ENCODE data around the gene FKBP6.
"Not testable (repeated sequence)": the region's sequence is repeated elsewhere in the genome, so short reads cannot be mapped to it uniquely, and the experiment has no call there.

Gene FKBP6

GRCh38 chr7:73324081-73324845 lies 3.7 kb upstream of the FKBP6 start:
- DNase-seq: peak; percentile 49

DNA sequence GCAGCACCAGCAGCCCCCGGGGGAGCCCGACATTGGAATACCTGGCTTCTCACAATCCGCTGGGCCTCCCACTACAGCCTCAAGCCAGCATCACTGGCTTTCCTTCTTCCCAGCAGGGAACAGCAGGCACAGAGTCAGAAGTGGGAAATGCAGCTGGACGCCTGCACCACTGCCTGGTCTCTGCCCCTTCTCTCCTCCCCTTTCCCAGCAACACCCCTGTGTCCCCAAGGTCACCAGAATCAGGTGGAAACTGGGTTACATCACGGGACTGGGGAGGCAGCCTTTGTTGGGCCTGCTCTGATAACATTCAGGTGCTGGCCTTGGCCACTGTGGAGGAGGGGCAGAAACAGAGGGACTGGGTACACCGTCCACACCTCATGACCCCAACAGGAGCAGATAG lies 2.5 kb upstream of the FKBP6 start:
- not testable (repeated sequence) for DNase-seq

DNA sequence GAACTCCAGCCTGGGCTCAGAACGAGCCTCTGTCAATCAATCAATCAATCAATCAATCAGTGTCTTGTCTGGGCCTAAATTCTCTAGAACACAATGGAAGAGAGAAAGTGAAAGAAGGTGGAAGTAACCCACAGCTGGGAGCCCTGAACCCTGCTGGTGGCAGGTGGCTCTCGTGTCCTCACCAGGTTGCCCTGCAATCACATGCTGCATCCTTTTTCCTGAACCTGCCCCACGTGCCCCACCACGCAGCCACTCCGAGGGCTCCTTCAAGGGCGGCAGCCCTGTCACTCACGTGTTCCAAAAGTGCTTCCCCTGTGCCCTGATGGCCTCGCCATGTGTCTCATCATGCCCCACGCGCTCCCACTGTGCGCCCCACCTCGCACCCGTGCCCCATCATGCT lies 512 bp upstream of the FKBP6 start:
- DNase-seq: not testable (repeated sequence)

GRCh38 chr7:73328696-73329095 lies 735 bp downstream of the FKBP6 start:
- no peak for DNase-seq

GRCh38 chr7:73329861-73330581 lies 2.1 kb downstream of the FKBP6 start:
- DNase-seq: no peak

DNA sequence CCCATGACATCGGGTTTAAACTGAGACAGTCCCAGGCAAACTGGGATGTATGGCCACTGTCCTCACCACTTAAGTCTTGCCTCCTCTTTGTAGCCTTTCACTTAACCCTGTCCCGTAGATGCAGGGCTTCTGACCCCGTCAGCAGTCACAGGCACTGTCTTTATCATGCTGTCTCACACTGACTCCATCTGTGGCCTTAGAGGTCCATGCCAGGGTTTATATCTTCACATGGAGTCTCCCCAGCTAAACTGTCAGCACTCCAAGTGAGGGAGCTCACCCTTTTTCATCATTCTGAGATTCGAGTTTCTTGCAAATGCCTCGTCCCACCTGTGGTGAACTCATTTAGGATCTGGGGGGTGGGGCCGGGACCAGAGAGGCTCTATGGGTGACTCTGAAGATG lies 2.8 kb downstream of the FKBP6 start:
- DNase-seq: no peak

- no peak for DNase-seq
Observed at GRCh38 chr7:73332447-73332846, 4.5 kb downstream of the FKBP6 start.

DNA sequence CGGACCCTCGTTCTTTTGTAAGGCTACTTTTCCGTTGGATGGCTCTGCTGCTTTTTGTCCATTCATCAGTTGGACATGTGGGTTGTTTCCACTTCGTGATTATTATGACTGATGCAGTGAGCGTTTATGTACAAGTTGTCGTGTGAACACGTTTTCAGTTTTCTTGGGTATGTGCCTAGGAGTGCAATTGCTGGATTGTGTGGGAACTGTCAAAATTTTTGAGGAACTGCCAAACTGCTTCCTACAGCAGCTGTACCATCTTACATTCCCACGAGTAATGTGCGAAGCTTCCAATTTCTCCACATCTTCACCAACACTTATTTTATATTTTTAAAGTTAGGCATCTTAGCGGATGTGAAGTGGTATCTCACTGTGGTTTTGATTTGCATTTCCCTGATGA lies 10.4 kb downstream of the FKBP6 start:
- no peak for DNase-seq

GRCh38 chr7:73340514-73340913 lies 12.6 kb downstream of the FKBP6 start:
- no peak for DNase-seq

GRCh38 chr7:73341877-73342276 lies 13.9 kb downstream of the FKBP6 start:
- DNase-seq: no peak

DNA sequence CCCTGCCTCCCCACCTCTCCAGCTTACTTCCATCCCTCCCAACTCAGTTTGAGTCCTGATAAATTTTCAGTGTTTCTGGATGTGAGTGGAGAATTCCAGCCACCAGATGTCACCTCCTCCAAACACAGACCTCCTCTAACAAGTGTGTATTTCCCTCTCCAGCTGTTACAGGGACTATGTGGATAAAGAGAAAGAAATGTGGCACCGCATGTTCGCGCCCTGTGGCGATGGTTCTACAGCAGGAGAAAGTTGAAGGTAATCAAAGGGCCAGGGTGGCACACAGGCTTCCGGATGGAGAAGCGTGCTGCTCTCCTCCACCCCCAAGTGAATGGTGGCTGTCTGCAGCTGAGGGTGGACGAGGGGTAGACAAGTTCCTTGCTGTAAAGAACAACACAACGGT lies 14.7 kb downstream of the FKBP6 start:
- DNase-seq: peak; percentile 27

- no peak for DNase-seq
Observed at GRCh38 chr7:73343671-73344380, 15.9 kb downstream of the FKBP6 start.

DNA sequence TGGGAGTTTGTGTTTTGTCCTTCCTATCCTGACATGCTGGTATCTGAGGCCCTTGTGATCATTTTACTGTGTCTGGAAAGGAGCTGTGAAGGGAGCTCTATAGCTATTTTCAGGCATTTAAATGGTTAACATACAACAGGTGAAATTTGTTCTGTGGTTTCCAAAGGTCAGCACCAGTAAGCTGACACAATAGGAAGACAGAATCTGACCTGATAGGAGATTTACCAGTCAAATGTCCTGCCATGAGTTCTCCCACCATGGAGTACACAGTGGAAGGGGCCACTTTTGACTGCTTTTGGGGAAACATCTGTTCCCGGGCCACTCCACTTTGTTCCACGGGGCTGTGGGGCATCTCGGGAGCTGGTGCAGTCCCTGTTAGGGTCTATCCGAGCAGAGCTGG lies 17.6 kb downstream of the FKBP6 start:
- DNase-seq: no peak

DNA sequence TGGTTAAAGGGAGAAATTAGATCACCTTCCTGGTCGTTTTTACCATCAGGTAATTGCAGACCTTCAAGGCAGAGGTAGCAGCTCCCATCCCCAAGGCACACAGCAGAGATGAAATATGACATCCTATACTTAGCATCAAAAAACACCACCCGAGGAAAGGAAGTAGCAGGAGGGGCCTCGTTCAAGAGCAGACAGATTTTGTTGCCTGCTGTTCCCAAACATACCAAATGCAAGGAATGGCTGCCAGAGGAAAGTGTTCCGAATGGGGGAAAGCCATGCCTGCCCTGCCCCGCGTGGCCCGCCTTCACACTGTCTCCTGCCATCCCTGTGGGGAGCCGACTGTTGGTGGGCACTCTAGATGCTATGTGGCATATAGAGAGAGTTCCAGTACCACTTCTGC lies 18.0 kb downstream of the FKBP6 start:
- no peak for DNase-seq

DNA sequence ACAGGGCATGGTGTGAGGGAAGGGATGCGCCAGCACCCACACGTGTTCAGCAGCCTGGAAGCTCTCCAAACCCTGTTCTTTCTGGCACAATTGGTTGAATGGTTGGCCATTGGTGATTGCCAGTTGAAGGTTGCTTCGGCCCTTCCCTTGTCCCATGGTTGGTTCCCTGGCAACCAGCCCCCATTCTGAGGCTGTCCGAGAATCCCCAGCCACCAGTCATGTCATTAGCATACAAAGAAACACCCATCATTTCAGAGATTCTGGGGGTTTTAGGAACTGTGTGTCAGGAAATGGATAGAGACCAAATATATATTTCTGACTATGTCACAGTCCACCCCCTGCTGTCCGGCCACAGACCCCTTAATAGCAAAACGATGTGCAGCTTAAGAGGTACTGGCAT lies 21.8 kb downstream of the FKBP6 start:
- DNase-seq: no peak

DNA sequence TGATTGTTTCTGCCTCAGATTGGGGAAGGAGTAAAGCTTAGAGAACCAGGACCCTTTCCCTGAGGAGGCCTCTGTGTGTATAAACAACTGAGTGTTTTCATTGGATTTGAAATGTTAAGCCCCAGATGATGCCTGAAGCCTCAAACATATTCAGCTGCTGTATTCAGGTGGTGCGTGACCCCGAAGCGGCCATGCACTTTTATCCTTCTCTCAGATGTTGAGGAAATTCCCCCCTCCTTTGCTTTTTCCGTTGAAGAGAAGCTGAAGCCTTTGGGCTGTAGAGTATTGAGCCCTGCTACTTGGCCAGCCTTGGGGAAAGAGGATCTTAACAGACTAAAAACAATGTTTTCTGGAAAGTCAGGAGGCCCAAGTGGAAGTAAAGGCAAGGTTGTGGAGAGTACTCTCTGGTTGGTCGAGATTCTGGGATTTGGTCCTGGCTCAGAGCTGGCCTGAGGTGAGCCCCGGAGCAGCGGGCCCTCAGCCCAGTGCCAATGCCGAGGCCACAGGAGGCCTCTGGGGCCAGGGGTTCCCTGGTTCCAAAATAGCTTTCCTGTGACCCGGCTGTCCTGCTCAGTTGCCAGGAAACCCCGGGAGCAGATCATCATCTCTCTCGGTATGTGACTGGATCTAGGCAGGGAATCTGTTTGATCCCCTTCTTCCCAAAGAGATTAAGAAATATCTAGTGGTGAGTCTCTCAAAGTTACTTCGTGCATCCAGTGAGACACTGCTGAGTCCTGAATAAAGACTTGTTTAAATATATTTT lies 22.5 kb downstream of the FKBP6 start:
- DNase-seq: no peak

- no peak for DNase-seq
Observed at GRCh38 chr7:73351447-73352167, 23.6 kb downstream of the FKBP6 start.

- no peak for DNase-seq
Observed at GRCh38 chr7:73352784-73353183, 24.8 kb downstream of the FKBP6 start.

- DNase-seq: no peak
Observed at GRCh38 chr7:73353243-73353642, 25.3 kb downstream of the FKBP6 start.

GRCh38 chr7:73354196-73354595 lies 26.2 kb downstream of the FKBP6 start:
- DNase-seq: no peak

DNA sequence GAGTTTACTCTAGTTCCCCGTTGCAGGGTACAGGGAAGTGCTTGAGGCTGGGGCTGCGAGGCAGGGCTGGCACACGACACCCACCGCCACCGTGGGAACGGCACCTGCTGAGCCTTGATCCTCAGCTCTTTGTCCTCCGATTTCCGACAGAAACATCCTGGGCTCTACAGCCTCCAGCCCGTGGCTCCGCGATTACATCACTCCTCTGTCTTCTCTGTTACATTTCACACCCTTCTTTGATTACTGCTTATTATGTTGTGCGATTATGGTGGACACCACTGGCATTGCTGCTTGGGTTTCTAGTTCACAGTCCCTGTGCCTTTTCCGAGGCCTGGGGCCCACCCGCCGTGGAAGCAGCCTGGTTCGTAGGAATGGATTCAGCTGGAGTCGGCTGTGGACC lies 26.9 kb downstream of the FKBP6 start:
- DNase-seq: no peak

GRCh38 chr7:73356159-73356558 lies 28.2 kb downstream of the FKBP6 start:
- no peak for DNase-seq

All from midbrain (tissue), 1 donor.